Choroid plexus epithelial cell (primary cell): ENCODE results near the gene SIN3B.

ENCODE experiments used
- DNase-seq: peaks from one replicate; pipeline ENCODE4 v3.0.0-alpha.2; 2010; ENCODE audit warnings: low read depth
- H3K4me3 ChIP-seq: 2 replicates; pipeline ENCODE4 v1.5.1; 2011; ENCODE audit warnings: low read depth, mild to moderate bottlenecking, control low read depth, low read length, moderate library complexity
- CTCF ChIP-seq: conservative IDR thresholded peaks from 2 replicates; pipeline ENCODE4 v1.5.1; 2011; ENCODE audit warnings: low read depth, mild to moderate bottlenecking, control low read depth, inconsistent platforms, low read length, moderate library complexity

The SIN3B gene

GRCh38 chr19:16903347-16903746, 74.1 kb downstream of the SIN3B start:
- TF ChIP-seq CTCF = no peak
- H3K4me3 ChIP-seq = no peak overlapping the region
- DNase-seq = no peak

DNA sequence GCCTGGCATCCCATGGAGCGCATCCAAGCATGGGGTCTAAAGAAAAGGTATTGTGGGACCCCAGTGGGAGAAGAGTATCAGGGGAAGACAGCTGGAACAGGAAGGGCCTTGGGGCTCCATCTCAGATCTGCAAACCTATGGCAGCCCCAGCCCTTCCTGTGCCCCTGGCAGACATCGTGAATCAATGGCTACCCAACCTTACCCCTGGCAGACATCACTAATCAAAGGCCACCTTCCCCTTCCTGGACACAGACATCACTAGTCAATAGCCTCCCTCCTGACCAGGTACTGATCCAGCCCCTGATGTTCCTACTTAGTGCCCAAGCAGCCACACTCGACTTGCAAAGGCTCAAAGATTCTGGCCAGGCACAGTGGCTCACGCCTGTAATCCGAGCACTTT, 75.4 kb downstream of the SIN3B start:
- TF ChIP-seq CTCF = no peak
- DNase-seq = no peak
- no peak overlapping the region for H3K4me3 ChIP-seq

DNA sequence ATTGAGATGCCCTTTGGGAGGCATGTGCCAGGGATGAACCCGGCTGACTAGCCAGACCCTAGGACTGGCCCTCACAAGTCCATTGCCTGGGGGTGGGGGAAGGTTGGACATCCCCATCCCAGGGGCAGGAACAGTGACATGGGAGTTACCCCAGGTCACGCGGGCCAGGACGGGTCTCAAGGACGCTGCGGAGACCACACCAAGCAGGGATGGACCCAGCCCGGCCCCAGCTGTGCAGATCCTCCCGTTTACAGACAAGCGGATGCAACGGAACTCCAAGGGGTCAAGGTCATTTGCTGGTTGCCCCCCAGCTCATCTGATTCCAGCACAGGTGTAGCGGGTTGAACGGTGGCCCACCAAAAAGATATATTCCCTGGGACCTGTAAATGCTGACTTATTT, 79.6 kb downstream of the SIN3B start:
- H3K4me3 ChIP-seq = no peak overlapping the region
- no peak for DNase-seq

GRCh38 chr19:16911046-16911445, 81.8 kb downstream of the SIN3B start:
- no peak for DNase-seq
- no peak overlapping the region for H3K4me3 ChIP-seq
- TF ChIP-seq CTCF = no peak

More for the DNA sequence above, 79.6 kb downstream of the SIN3B start:
- no peak for TF ChIP-seq CTCF

GRCh38 chr19:16912780-16913179, 83.6 kb downstream of the SIN3B start:
- DNase-seq = no peak
- no peak for TF ChIP-seq CTCF
- H3K4me3 ChIP-seq = no peak overlapping the region

DNA sequence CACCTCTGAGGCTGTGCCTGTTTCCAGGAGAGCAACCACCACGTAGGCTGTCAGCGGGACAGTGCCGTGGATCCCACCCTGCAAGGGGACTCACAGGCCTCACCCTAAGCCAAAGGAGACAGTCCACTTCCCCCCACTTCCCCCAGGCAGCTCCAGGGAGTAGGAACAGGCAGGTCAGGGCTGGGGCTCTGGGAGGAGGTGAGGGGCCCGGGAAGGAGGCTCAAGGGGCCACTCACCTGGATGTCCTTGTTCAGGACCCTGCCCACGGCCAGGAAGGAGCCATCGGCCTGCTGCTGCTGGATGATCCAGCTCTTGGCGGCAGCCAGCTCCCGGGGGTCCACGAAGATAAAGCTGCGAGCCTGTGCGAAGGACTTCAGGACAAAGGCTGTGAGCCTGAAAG, 85.2 kb downstream of the SIN3B start:
- no peak for DNase-seq
- TF ChIP-seq CTCF = no peak
- no peak overlapping the region for H3K4me3 ChIP-seq

- H3K4me3 ChIP-seq = no peak overlapping the region
- no peak for DNase-seq
- no peak for TF ChIP-seq CTCF
Observed at GRCh38 chr19:16915135-16915534, 85.9 kb downstream of the SIN3B start.
